Ecto neural progenitor cell (in vitro differentiated cells): Measurements from ENCODE around the gene RUBCNL.

Source experiments
- DNase-seq: peaks from one replicate; pipeline ENCODE4 v3.0.0-alpha.2; 2018; ENCODE audit warnings: low spot score

RUBCNL gene

GRCh38 chr13:46341112-46341711 is 45.8 kb downstream of the RUBCNL start:
- DNase-seq, result no peak

GRCh38 chr13:46340631-46341111 is 46.4 kb downstream of the RUBCNL start:
- DNase-seq, result no peak

DNA sequence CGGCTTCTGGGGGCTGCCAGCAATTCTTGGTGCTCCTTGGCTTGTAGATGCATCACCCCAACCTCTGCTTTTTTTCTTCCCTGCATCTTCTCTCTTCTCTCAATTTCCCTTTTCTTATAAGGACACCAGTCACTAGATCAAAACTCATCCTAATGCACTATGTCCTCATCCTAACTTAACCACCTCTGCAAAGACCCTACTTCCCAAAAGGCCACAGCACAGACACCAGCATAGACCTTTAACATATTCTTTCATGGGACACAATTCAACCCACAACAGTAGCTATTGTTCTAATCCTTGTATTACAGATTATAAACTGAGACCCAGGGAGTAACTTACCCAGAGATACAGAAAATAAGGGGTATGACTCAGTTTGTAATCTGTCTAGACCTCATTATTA is 47.0 kb downstream of the RUBCNL start:
- no peak for DNase-seq

- no peak for DNase-seq
Measured at GRCh38 chr13:46339035-46339666, 47.9 kb downstream of the RUBCNL start.

DNA sequence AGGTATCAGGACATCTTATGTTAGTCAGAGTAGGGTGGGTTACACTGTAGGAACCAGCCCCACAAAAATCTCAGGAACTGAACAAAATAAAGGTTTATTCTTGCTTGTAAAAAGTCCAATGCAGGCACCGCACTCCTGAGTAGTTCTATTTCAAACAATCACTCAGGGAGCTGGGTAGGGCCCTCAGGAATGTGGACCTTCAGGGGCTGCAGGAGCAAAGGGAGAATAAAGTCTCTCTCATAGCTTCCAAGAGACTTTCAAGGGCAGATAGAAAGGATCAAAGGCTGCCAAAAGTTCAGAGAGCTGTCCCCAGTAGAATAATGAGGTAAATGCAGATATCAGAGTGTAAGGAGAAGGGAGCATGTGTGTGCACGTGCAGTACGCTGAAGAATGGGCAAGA is 49.4 kb downstream of the RUBCNL start:
- no peak for DNase-seq

DNA sequence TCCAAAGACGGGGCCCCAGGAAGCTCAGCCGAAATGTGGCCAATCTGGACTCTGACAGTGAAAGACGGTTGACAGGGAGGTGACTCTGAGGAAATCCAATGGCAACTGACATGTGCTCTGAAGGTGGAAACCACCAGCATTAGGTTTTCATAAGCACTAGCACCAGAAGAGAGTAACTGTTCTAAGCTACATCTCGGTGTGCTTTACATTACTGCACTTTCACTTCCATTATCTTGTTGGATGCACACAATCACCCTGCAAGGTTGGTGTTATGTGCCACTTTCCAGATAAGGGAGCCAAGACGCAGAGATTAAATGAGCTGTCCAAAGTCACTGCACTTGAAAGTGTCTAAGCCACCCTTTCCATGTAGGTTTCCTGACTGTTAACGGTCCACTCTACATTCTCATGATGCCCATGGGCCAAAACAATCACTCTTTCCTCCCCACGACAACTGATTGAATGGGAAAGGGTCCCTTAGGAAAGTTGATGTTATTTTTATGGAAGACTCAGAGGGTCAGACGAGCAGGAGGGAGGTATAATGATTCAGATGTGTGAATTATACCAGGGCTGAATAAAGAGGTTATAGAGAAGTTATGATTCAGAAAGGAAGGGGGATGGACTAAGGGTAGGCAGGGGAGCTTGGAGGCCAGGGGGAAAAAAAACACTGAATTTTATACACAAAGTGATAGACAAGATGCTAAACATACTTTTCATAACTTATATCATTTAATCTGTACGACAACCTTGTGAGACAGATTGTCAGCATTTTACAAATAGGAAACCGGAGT is 52.8 kb downstream of the RUBCNL start:
- DNase-seq, result no peak

DNA sequence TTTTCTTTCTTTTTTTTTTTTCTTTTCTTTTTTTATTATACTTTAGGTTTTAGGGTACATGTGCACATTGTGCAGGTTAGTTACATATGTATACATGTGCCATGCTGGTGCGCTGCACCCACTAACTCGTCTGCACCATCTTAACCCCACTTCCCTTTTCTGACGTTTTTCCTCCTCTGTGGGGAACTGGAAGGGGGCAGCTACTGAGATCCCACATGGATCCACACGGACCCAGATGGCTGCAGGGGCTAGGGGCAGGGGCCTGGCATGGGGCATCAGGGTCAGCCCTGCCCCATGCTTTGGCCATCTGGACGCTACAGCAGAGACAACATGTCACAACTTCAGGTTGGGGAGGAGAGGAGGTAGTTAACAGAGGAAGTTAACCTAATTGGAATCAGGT is 54.3 kb downstream of the RUBCNL start:
- no peak for DNase-seq

GRCh38 chr13:46329624-46330023 is 57.4 kb downstream of the RUBCNL start:
- DNase-seq, result no peak

DNA sequence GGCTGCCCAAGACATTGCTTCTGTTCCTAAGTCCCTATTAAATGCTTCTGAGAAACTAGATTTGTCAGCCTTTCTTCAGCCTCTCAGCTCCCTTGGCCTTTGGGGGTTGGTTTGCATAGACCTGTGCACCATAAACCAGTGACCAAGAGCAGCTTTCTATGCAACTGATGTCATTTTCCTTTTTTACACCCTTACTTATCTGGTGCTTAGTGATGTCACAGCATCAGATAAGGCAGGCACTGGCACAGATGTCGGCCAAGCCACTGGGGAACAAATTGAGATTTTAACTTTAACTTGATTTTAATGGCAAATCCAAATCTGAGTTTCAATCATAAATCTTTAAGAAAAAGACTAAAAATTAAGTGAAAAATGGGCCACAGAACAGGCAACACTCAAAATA is 59.8 kb downstream of the RUBCNL start:
- DNase-seq, result no peak

- no peak for DNase-seq
Measured at GRCh38 chr13:46324976-46325375, 62.1 kb downstream of the RUBCNL start.

GRCh38 chr13:46321494-46322225 is 65.4 kb downstream of the RUBCNL start:
- DNase-seq, result peak; percentile 62

GRCh38 chr13:46320821-46321220 is 66.2 kb downstream of the RUBCNL start:
- DNase-seq, result no peak

DNA sequence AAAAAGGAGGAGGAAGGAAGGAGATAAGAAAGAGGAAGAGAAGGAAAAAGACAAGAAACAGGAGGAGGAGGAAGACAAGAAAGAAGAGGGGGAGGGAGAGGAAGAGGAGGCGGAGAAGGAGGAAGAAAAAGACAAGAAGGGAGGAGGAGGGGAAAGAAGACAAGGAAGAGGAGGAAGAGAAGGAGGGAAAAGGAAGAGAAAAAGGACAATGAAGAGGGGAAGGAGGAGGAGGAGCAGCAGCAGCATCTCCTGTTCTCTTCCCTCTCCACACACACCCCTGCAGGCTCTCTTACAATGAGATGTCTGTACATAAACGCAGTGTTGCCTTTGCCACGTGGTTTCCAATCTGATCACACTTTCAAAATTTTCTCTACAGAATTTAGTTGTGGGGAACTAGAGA is 66.6 kb downstream of the RUBCNL start:
- no peak for DNase-seq

GRCh38 chr13:46318986-46319385 is 68.1 kb downstream of the RUBCNL start:
- no peak for DNase-seq

DNA sequence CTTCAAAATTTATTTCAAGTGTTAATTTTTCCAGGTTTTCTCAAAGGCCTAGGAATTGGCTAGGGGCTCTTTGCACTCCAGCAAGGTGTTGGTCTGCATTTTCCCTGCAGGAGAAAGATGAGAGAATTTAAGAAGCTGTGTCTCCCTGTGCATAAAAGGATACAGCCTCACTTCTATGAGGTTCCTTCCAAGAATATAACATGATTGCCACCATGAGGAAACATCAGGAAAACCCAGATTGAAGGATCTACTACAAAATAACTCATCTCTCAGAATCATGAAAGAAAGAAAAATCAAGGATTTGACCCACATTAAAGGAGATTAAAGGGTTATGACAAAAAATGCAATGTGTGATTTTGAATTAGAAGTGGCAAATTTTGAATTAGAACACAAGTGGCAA is 69.9 kb downstream of the RUBCNL start:
- no peak for DNase-seq

GRCh38 chr13:46315491-46316075 is 71.5 kb downstream of the RUBCNL start:
- DNase-seq, result no peak

DNA sequence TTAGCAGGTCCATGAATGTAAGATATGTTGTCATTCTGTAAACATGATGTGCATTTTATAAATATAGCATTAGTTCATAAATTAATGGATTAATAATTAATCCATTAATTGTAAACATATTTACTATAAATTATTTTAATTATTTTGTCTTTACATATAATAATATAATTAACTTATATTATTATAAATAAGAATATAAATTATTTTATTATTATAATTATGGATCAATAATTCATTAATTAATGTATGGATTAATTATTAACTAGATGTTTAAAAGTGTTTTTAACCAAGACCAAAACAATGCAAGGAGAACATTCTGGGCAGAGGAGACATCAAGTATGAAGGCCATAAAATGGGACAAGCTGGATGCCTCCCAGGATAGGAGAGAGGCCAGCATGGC is 72.0 kb downstream of the RUBCNL start:
- no peak for DNase-seq

- no peak for DNase-seq
Measured at GRCh38 chr13:46314587-46314986, 72.5 kb downstream of the RUBCNL start.

- DNase-seq, result no peak
Measured at GRCh38 chr13:46313432-46314257, 73.4 kb downstream of the RUBCNL start.

DNA sequence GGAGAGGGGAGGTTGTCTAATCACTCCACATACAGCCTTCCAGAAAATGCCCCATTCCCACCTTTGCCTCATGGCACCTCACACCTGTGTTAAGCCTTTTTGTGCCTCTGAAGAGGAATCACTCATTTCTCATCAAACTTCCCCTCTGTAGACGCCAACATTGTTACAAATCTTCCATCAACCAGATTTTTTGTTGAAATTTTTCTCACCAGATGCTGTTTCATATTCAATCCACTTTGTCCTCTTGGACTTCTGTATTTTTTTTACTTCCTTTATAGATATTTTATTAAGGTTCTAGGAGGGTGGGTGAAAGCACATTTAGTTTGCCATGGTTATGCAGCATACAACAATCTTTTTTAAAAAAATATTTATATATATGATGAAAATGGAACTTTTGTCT is 74.0 kb downstream of the RUBCNL start:
- no peak for DNase-seq

- DNase-seq, result no peak
Measured at GRCh38 chr13:46311217-46311616, 75.8 kb downstream of the RUBCNL start.
